Inferior parietal cortex (tissue), 1 donor: ENCODE data around the gene MYBBP1A.

Experiments used
- DNase-seq: peaks from one replicate; pipeline ENCODE4 v3.0.0-alpha.2; 2016; ENCODE audit errors: extremely low spot score

The MYBBP1A gene

DNA sequence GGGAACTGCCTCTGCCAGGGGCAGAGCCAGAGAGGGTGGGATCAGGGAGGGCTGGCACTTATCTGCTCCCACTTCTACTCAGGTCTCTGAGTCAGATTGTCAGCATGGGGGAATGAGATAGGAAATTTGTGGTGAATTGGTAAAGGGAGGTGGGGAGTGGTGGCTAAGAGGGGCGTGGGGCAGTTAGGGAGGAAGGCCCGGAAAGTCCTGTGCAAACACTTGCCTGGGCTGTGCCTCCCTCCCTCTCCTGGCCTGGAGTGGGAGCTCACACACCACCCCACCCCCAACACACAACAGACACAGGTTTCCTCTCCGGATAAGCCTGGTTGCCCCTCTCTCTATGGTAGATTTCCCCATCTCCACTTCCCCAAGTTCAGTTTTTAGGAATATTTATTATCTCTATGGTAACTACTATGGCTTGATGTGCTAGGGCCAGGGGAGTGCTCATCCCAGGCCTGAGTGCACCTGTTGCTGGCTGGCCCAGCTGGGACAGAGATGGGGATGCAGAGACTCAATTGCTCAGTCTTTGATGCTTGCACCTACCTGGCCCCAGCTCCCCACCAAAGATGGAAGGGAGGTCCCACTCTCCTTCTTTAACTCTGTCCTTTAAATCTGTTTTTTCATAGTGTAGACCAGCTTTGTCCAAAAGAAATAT, 53.8 kb downstream of the MYBBP1A start:
- no peak for DNase-seq

DNA sequence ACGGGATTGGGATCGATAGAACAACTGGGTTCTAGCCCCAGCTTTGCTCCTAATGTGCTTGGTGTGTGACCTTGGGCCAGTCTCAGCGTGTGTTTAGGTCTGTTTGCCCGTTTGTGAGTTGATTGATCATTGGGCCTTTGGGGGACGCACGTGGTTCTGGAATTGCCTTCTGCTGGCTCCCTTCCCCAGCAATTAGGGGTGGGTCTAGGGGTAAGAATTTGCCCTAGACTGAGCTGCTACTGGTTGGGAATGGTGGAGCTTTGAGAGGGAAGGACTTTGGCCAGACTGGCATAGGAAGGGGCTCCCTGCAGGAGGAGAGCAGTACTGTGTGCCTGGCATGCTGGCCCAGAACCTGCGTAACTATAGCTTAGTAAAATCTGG, 55.0 kb downstream of the MYBBP1A start:
- no peak for DNase-seq

DNA sequence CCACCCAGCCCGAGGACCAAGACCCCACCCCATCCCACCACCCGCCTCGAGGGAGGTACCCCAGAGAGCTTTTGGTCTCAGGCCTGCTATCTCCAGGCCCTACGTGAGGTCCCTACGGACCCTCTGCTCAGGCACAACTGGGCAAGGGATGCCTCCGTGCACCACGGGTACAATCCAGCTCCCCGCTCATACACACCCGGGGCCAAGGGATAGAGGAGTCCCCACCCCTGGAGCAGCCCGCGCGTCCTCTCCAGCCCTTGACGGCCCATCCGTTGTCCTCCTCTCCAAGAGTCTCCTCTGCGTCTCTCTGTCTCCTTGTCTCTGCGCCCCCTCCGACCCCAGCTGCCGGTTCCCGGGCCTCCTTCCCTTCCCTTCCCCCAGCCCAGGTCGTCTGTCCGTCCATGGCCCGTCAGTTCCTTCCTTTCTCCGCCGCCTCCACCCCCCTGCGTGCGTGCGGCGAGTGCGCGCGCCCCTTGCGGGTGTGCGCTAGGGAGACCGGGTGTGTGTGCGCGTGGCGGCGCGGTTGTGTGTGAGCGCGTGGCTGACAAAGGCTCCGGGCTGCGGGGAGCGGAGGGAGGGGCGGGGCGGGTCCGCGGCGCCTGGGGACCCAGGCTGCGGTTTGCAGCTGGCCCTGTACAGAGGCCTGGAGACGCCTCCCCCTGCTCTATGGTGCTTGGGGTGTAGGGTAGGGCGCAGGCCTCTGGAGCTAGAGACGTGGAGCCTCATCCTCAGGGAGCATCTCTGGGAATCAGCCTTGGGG, 55.6 kb downstream of the MYBBP1A start:
- DNase-seq = no peak

DNA sequence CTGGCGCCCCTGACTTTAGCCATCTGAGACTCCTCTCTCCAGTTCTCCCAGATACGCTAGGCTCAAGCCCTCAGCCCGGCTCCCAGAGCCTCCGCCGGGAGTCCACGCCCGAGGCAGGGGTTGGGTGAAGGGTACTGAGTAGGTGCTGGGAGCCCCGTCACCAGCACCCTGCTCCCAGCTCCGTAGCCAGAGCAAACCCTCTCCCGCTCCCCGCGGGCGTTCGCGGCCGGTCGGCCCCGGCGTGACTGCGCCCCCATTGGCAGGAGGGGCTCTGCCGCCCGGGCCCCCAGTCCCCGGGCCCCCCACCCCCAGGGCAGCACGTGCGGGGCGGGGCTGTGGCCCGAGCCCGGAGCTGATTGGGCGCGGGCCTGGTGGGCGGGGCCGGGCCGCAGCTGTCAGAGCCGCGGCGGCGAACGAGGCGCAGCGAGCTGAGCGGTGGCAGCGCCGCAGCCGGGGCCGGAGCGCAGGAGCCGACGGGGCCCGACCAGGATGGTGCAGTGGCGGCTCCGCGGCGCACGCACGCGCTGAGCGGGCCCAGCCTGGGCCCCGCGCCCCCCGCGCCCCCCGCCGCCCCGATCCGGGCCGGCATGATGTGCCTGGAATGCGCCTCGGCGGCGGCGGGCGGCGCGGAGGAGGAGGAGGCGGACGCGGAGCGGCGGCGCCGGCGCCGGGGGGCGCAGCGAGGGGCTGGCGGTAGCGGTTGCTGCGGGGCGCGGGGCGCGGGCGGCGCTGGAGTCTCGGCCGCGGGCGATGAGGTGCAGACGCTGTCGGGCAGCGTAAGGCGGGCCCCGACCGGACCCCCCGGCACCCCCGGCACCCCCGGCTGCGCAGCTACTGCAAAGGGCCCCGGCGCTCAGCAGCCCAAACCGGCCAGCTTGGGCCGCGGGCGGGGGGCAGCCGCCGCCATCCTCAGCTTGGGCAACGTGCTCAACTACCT, 56.5 kb downstream of the MYBBP1A start, which contains the start of gene SPNS2:
SPNS2 (plus strand) TSS at position 421 of the 937 bp plus-strand sequence; CDS start at position 588, 167 bp downstream.
- DNase-seq = peak; percentile 78

DNA sequence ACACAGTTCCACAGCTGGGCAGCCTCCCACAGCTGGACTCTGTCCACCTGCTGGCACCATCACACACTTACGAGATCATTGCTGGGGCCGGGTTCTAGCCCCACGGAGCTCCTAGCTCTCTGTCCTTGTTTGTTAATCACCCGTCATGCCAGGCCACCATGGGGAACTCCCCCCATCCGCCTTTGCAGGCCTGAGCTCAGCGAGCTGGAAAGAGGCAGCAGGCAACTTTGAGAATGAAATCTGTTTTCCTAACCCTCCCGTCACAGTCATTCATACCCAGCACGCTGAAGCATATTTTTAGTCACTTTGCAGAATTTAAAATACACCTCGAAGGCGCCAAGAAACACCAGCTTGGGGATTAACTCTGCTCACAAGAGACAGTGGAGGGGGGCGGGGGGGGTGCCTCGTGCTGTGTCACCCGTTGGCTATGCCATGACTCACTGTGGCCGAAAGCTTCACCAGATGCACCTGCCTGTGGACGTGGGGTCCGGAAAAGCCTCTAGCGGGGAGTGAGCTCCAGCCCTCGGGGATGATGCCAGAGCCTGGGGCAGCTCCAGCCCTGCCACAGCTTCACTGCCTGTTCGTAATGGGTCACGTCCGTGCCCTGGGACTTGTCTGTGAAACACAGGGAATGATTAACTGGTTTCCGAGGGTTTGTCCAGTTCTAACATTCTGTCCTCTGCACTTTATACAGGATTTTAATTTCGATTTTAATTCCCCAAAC, 57.9 kb downstream of the MYBBP1A start:
- DNase-seq = no peak

DNA sequence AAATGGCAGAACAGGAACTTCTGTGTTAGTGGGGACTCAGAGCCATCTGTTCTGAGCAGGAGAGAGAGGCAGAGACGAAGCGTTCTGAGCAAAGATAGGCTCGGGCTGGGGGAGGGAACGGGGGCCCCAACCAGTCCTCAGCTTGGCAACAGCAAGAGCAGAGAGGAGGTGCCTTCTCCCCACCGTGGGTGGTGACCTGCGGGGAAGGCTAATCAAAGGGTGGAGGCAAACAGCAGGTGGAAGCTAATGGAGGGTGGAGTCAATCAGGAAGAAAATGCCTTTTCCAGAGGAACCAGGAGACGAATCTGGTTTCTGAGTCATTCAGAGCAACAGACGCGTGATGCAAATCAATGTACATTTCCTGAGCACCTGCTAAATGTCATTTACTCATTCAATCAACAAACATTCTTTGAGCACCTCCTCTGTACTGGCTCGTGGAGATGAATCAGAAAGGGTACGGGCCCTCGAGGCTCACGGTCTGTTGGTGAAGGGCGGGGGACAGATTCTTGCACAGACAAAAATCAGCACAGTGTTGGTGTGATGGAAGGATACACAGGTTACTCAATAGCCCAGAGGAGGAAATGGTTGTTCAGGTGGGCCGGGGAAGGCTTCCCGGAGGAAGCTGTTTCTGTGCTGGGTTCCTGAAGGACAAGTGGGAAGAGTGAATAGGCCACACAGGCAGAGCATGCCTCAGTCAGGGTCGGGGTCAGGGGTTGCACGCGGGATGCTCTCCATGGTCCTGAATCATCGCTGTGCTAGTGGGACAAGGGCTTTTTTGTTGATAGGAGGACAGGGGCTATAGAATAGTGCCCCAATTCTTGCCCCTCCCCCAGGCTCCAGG, 62.2 kb downstream of the MYBBP1A start:
- DNase-seq = no peak

DNA sequence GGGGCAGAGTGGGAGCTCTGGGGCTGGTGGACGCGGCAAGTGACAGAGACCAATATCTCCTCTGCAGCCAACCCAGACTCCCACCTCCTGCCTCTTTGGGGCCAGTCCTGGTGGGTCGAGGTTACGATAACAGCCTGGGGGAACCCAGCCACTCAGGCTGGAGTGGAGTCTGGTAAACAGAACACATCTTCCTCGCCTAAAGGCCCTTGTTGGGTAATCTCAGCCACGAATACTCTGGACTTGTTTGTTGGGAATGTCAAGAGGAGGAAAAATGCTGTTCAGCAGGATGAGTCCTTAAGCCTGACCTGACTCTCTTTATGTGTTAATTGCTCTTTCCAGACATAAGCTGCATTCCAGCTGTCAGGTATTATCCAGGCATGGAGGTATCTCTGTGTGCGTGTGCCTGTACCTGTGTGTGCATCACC, 64.5 kb downstream of the MYBBP1A start:
- no peak for DNase-seq

DNA sequence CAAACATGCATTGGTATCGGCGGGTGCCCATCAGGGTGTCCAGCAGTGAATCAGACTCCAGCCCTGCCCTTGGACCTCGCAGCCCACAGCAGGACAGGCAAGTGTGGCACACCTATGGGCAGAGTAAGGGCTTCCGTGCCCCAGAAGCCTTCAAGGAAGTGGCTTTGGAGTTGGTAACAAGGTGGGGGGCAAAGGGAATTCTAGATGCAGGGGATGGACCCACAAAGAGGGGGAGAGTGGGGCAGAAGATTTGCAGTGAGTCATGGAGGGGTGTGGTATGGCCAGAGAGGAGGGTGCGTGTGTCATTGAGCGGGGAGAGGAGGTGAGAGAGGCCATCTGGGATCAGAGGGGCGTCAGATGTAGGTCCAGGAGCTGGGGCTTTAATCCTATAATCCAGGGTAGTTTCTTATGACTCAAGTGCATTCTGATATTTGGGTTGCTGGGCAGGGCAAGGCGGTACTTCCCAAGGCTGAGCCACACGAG, 65.0 kb downstream of the MYBBP1A start:
- no peak for DNase-seq

DNA sequence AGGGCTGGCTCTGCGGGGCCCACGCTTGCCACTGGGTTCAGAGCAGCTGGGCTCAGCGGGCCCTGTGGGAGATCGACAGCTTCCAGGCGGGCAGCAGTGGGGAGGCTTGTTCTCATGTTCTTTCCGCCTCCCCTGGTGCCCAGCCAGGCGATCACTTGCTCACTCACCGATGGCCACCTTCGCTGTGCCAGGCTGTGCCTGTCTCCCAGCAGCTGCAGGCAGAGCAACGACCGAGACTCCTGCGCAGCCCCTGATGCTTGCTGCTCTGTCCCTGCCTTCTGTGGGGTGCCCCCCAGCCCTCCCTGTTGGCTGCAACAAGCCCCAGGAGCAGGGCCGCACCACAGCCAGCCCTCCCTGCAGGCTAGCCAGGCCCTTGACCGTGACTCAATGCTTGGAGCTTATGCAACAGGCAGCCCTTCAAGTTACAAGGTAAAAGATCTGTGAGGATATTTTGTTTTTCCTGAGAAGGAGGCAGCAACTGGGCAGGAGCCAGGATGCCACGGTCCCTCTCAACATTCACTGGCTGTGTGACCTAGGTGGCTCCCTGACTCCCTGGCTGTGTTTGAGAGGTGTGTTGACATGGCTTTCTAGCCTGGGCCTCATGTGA, 66.1 kb downstream of the MYBBP1A start:
- DNase-seq = no peak
